ENCODE measurements around the gene IFT88.
A peak's percentile ranks its signal among the peaks of the same experiment; 100 is the strongest.

The IFT88 gene

DNA sequence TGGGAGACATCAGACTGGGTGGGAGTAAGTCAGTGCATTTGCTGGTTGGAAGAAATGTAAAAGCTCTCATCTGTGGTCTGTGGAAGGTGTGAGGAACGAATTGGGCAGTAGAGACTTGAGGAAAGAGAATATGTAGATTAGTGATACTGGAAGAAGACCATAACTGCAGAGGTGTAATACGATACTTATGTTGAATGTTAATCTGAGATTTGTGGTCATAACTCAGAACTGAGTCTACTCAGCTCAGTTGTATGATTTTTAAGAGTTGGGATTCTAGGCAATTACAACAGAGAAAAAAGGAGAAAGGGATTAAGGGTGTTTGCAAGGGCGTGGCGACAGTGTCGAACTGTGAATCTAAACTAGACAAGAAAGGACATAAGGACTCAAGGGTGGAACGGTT lies 133.3 kb downstream of the IFT88 start:
- H3K4me1 ChIP-seq (ENCODE audit: control insufficient read depth, insufficient read depth, low read length) = no peaks in the 10 kb centered on the region
- peaks cover 35% of the 10 kb centered on the region for H3K27me3 ChIP-seq (ENCODE audit: control insufficient read depth, insufficient read depth, low read length, poor library complexity, severe bottlenecking)
- H3K36me3 ChIP-seq (ENCODE audit: control insufficient read depth, insufficient read depth, low read length) = no peaks in the 10 kb centered on the region
- H3K9me3 ChIP-seq (ENCODE audit: control insufficient read depth, low read length) = no peaks in the 10 kb centered on the region
- H3K4me3 ChIP-seq (ENCODE audit: insufficient read depth, low read depth, low read length) = no peak overlapping the region
- 91 to 92% methylated on average over 6 of the region's 6 CpGs for WGBS, 2 experiments
- no peak overlapping the region for H3K27ac ChIP-seq (ENCODE audit: insufficient read depth, low read depth, low read length, poor library complexity, severe bottlenecking)

DNA sequence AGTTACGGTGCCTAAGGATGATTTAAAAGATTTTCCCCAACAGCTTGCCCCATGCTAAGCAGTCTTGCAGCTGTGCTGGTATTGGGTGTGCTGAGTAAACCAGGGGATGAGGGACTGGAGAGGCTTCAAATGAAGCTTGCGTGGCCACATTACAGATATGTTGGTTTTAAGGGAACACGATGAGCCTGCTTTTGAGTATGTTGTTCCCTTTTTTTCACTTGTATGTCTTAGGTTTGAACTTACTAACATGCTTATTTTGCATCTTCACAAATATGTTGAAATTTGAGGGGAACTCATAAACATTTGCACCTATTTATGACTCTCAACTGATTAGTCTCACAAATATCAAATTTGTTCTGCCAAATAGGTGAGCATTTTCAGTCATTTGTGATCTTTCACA lies 134.5 kb downstream of the IFT88 start:
- H3K27me3 ChIP-seq (ENCODE audit: control insufficient read depth, insufficient read depth, low read length, poor library complexity, severe bottlenecking) = peaks cover 35% of the 10 kb centered on the region
- H3K27ac ChIP-seq (ENCODE audit: insufficient read depth, low read depth, low read length, poor library complexity, severe bottlenecking) = no peak overlapping the region
- H3K4me1 ChIP-seq (ENCODE audit: control insufficient read depth, insufficient read depth, low read length) = no peaks in the 10 kb centered on the region
- no peak overlapping the region for H3K4me3 ChIP-seq (ENCODE audit: insufficient read depth, low read depth, low read length)
- WGBS, 2 experiments = 92 to 94% methylated on average over 3 of the region's 3 CpGs
- no peaks in the 10 kb centered on the region for H3K9me3 ChIP-seq (ENCODE audit: control insufficient read depth, low read length)
- H3K36me3 ChIP-seq (ENCODE audit: control insufficient read depth, insufficient read depth, low read length) = no peaks in the 10 kb centered on the region

DNA sequence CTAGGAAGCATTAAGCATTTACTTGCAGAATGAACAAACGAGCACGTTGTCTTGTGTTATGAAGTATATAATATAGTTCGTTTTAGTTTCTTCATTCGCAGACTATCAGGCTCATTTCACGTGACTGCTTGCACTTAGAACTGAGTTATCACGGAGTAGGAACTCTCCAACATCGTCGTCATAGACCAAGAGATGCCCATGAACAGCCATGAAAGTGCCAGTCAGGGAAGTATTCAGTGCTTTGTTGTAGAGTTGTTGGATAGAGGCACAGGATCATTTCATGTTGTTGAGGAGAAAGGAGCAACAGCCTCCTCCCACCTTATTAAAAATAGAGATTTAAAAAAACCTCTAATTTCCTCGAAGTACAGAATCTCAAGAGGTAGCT lies 135.6 kb downstream of the IFT88 start:
- peaks cover 35% of the 10 kb centered on the region for H3K27me3 ChIP-seq (ENCODE audit: control insufficient read depth, insufficient read depth, low read length, poor library complexity, severe bottlenecking)
- H3K9me3 ChIP-seq (ENCODE audit: control insufficient read depth, low read length) = no peaks in the 10 kb centered on the region
- H3K4me1 ChIP-seq (ENCODE audit: control insufficient read depth, insufficient read depth, low read length) = no peaks in the 10 kb centered on the region
- WGBS, 2 experiments = 55 to 60% methylated on average over 9 of the region's 9 CpGs
- peak overlapping the region; percentile 71 for H3K4me3 ChIP-seq (ENCODE audit: insufficient read depth, low read depth, low read length)
- H3K27ac ChIP-seq (ENCODE audit: insufficient read depth, low read depth, low read length, poor library complexity, severe bottlenecking) = no peak overlapping the region
- H3K36me3 ChIP-seq (ENCODE audit: control insufficient read depth, insufficient read depth, low read length) = no peaks in the 10 kb centered on the region

DNA sequence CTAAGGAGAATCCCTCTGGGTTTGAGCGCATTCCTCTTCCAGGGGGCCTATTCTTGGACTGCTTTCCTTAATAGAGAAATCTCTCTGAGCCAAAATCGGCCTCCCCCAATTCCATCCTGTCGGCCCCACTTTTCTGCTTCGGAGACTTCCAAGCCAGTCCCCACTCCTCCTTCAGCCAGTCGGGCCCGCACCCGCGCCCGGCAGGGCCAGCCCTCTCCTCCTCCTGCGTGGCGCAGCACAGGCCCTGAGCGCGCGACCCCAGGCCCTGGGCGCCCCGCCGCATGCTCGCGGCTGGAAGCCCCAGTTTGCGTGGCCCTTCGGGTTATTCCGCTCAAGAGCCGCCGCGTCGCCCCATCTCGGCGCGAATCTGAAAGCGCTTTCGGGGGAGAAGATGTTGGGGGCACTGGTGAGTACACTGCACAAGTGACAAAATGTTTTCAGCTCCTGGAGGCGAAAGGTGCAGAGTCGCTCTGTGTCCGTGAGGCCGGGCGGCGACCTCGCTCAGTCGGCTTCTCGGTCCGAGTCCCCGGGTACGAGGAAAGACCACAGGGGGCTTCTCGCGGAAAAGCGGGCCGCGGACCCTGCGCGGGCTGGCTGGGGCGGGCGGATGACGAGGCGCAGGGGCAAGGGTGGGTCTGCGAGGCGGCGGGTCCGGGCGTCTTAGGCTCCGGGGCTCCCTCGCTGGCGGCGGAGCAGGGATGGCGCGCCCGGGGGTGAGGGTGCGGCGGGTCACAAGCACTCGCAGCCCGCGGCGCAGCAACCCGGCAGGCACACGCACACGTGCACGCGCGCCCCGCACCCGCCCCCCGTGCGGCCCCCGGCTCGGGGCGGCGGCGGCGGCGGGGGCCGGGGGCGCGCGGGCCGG lies 136.2 kb downstream of the IFT88 start, which contains the start of gene IL17D:
IL17D (plus strand) TSS at position 785 of the 865 bp plus-strand sequence. CDS start 303 bp downstream, outside the sequence.
- Histone ChIP-seq H3K27ac (ENCODE audit: insufficient read depth, low read depth, low read length, poor library complexity, severe bottlenecking) (no peak within 1 kb of the TSS), H3K4me3 (ENCODE audit: insufficient read depth, low read depth, low read length) (peak within 1 kb of the TSS; percentile 71), H3K36me3 (ENCODE audit: control insufficient read depth, insufficient read depth, low read length) (no peaks in the 10 kb centered on the region), H3K9me3 (ENCODE audit: control insufficient read depth, low read length) (no peaks in the 10 kb centered on the region), H3K4me1 (ENCODE audit: control insufficient read depth, insufficient read depth, low read length) (no peaks in the 10 kb centered on the region), H3K27me3 (ENCODE audit: control insufficient read depth, insufficient read depth, low read length, poor library complexity, severe bottlenecking) (peaks cover 35% of the 10 kb centered on the region)
- WGBS, 2 experiments = 1% methylated on average over 94 of the region's 94 CpGs

DNA sequence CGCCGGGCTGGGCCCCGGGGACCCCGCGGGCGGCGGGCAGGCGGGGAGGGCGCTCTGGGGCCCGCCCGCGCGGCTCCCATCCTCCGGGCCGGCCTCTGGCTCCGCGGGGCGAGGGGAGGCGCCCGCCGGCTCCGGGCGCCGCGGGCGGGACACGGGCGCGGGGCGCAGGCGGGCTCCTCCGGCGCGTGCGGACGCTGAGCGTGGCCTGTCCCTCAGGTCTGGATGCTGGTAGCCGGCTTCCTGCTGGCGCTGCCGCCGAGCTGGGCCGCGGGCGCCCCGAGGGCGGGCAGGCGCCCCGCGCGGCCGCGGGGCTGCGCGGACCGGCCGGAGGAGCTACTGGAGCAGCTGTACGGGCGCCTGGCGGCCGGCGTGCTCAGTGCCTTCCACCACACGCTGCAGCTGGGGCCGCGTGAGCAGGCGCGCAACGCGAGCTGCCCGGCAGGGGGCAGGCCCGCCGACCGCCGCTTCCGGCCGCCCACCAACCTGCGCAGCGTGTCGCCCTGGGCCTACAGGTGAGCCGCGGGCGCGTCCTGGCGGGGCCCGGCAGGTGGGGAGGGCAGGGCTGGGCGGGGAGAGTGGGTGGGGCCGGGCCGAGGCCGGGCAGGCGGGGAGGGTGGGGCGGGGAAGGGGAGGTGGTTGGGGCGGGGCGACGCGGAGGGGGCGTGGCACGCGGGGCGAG lies 137.0 kb downstream of the IFT88 start:
- H3K27me3 ChIP-seq (ENCODE audit: control insufficient read depth, insufficient read depth, low read length, poor library complexity, severe bottlenecking) = peaks cover 35% of the 10 kb centered on the region
- H3K27ac ChIP-seq (ENCODE audit: insufficient read depth, low read depth, low read length, poor library complexity, severe bottlenecking) = no peak overlapping the region
- H3K9me3 ChIP-seq (ENCODE audit: control insufficient read depth, low read length) = no peaks in the 10 kb centered on the region
- 0% methylated on average over 81 to 94 of the region's 98 CpGs for WGBS, 2 experiments
- no peaks in the 10 kb centered on the region for H3K36me3 ChIP-seq (ENCODE audit: control insufficient read depth, insufficient read depth, low read length)
- peak overlapping the region; percentile 71 for H3K4me3 ChIP-seq (ENCODE audit: insufficient read depth, low read depth, low read length)
- H3K4me1 ChIP-seq (ENCODE audit: control insufficient read depth, insufficient read depth, low read length) = no peaks in the 10 kb centered on the region

DNA sequence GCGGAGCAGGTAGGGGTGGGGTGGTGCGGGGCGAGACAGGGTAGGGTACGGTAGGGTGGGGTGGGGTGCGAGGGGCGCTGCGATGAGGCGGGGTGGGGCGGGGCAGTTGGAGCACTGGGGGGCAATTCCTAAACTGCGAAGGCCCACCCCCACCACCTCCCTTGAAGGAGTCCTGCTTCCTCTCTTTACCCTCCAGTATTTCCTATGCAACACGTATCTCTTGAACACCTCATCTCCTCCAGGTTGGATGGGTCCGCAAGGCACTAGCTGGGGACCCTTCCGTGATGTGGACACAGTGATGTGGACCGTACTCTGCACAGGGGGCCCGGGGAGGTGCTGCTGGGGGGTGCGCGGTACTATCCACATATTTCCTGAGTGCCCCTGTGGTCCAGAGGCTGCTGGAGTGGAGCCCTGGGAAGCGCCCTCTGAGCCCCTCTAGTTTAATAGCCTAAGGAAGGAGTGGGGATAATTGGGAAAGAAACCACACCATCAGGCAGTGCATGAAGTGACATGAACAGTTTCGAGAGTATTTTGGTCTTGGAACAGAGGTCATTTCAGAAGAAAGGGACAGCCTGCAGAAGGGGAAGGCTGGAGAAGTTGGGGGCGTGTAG lies 137.6 kb downstream of the IFT88 start:
- 28 to 35% methylated on average over 16 to 19 of the region's 20 CpGs for WGBS, 2 experiments
- Histone ChIP-seq H3K4me3 (ENCODE audit: insufficient read depth, low read depth, low read length) (peak overlapping the region; percentile 35), H3K27ac (ENCODE audit: insufficient read depth, low read depth, low read length, poor library complexity, severe bottlenecking) (no peak overlapping the region), H3K36me3 (ENCODE audit: control insufficient read depth, insufficient read depth, low read length) (no peaks in the 10 kb centered on the region), H3K9me3 (ENCODE audit: control insufficient read depth, low read length) (no peaks in the 10 kb centered on the region), H3K27me3 (ENCODE audit: control insufficient read depth, insufficient read depth, low read length, poor library complexity, severe bottlenecking) (peaks cover 35% of the 10 kb centered on the region), H3K4me1 (ENCODE audit: control insufficient read depth, insufficient read depth, low read length) (no peaks in the 10 kb centered on the region)

DNA sequence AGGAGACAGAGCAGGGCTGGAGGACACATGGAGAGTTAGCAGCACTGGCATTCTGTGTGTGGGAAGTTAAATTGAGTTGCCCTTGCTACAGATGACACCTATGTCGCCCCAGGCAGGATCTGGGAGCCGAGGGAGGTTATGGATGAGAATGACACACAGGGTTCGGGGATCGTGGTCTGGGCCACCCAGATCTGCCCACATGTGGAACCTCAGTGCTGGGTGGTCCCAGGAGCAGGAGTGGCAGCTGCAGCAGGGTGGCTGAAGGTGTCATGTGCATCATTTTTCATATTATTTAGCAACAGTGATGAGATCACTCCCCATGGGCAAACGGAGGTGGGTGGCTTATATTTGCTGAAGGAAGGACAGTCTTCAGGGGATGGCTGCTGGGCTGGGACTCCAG lies 139.7 kb downstream of the IFT88 start:
- Histone ChIP-seq H3K4me1 (ENCODE audit: control insufficient read depth, insufficient read depth, low read length) (no peaks in the 10 kb centered on the region), H3K36me3 (ENCODE audit: control insufficient read depth, insufficient read depth, low read length) (no peaks in the 10 kb centered on the region), H3K27ac (ENCODE audit: insufficient read depth, low read depth, low read length, poor library complexity, severe bottlenecking) (no peak overlapping the region), H3K9me3 (ENCODE audit: control insufficient read depth, low read length) (no peaks in the 10 kb centered on the region), H3K27me3 (ENCODE audit: control insufficient read depth, insufficient read depth, low read length, poor library complexity, severe bottlenecking) (peaks cover 18% of the 10 kb centered on the region), H3K4me3 (ENCODE audit: insufficient read depth, low read depth, low read length) (no peak overlapping the region)
- WGBS, 2 experiments = 92 to 96% methylated on average over 5 of the region's 5 CpGs

DNA sequence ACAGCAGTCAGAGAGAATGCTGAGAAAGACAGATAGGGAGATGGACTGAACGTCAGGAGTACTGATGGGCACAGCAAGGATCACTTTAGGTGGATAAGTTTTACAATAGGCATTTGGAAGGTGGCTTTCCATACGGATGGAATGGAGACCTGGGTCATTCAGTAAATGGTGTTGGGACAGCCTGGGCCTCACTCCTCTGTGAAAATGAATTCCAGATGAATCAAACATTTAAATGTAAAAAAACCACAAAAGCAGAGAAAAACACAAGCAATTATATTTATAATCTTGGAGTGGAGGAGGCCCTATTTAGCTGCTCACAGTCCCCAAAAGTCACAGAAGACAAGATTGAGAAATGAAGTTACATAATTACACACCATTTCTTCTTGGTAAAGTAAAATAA lies 141.3 kb downstream of the IFT88 start:
- Histone ChIP-seq H3K4me1 (ENCODE audit: control insufficient read depth, insufficient read depth, low read length) (peaks cover under 1% of the 10 kb centered on the region), H3K9me3 (ENCODE audit: control insufficient read depth, low read length) (no peaks in the 10 kb centered on the region), H3K36me3 (ENCODE audit: control insufficient read depth, insufficient read depth, low read length) (no peaks in the 10 kb centered on the region), H3K4me3 (ENCODE audit: insufficient read depth, low read depth, low read length) (no peak overlapping the region), H3K27ac (ENCODE audit: insufficient read depth, low read depth, low read length, poor library complexity, severe bottlenecking) (no peak overlapping the region), H3K27me3 (ENCODE audit: control insufficient read depth, insufficient read depth, low read length, poor library complexity, severe bottlenecking) (peaks cover 2% of the 10 kb centered on the region)
- 75 to 88% methylated on average over 2 of the region's 2 CpGs for WGBS, 2 experiments

DNA sequence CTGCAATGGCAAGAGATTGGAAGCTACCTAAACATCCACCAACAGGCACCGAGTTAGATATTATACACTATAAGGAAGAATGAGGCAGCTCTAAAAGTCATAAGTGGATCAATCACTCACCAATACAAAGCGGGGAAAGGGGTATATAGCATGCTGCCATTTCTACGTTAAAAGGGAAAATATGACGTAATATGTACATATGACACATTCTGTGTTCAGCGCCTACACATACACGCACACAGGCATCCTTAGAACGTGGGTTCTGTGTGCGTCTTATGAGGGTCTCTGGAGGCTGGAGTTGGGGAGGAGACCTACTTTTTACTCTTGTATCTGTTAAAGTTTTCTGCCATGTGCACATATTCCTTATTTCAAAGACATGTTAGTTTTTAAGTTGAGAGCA lies 142.4 kb downstream of the IFT88 start:
- Histone ChIP-seq H3K36me3 (ENCODE audit: control insufficient read depth, insufficient read depth, low read length) (no peaks in the 10 kb centered on the region), H3K9me3 (ENCODE audit: control insufficient read depth, low read length) (no peaks in the 10 kb centered on the region), H3K27ac (ENCODE audit: insufficient read depth, low read depth, low read length, poor library complexity, severe bottlenecking) (no peak overlapping the region), H3K27me3 (ENCODE audit: control insufficient read depth, insufficient read depth, low read length, poor library complexity, severe bottlenecking) (no peaks in the 10 kb centered on the region), H3K4me1 (ENCODE audit: control insufficient read depth, insufficient read depth, low read length) (peaks cover 7% of the 10 kb centered on the region), H3K4me3 (ENCODE audit: insufficient read depth, low read depth, low read length) (no peak overlapping the region)
- WGBS, 2 experiments = 93 to 99% methylated on average over 8 of the region's 8 CpGs

DNA sequence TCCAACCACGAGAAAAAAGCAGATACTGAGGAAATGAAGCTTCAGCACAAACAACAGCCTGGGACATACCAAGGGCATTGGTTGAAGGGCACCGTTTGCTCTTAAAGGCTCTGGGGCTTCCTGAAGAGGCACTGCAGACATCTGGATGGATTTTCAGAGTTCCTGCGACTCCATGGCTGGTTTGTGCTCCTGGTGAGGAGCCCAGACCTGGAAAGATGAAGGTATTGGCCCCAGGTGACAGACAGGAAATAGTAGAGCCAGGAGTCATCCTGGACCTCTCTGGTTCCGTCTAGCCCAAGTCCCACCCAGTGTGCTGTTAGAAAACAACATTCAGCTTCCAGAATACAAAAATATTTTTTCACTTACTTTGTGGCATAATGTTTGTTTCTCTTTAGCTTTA lies 142.8 kb downstream of the IFT88 start:
- H3K9me3 ChIP-seq (ENCODE audit: control insufficient read depth, low read length) = no peaks in the 10 kb centered on the region
- H3K4me3 ChIP-seq (ENCODE audit: insufficient read depth, low read depth, low read length) = no peak overlapping the region
- H3K27me3 ChIP-seq (ENCODE audit: control insufficient read depth, insufficient read depth, low read length, poor library complexity, severe bottlenecking) = no peaks in the 10 kb centered on the region
- no peaks in the 10 kb centered on the region for H3K36me3 ChIP-seq (ENCODE audit: control insufficient read depth, insufficient read depth, low read length)
- H3K27ac ChIP-seq (ENCODE audit: insufficient read depth, low read depth, low read length, poor library complexity, severe bottlenecking) = no peak overlapping the region
- WGBS, 2 experiments = 85 to 88% methylated on average over 4 of the region's 4 CpGs
- H3K4me1 ChIP-seq (ENCODE audit: control insufficient read depth, insufficient read depth, low read length) = peaks cover 7% of the 10 kb centered on the region
